CD4-positive, alpha-beta T cell (primary cell): ENCODE data around the gene EGLN1. TPM values are rescaled to one million over a fixed set of nuclear protein-coding genes. Genes with fewer than 3 reads are reported as not detected.

ENCODE experiments used
- ATAC-seq: fragments of 200-7000 bp; cut with Tn5 transposase; one replicate; pipeline ENCODE4 v1.10.0; 2022; ENCODE audit warnings: mild to moderate bottlenecking; ENCODE audit not compliant: poor library complexity
- CTCF ChIA-PET: fragments of 350-600 bp; sonication (Branson Sonifier 250); formaldehyde crosslinking; loops from one replicate; lab custom pipeline; 2021; ENCODE audit warnings: antibody characterized with exemption, inconsistent platforms; lab: Charles Lee
- POLR2A ChIA-PET: fragments of 350-600 bp; sonication (Branson Sonifier 250); formaldehyde crosslinking; loops from one replicate; lab custom pipeline; 2021; ENCODE audit warnings: antibody characterized with exemption, inconsistent platforms; lab: Charles Lee
- DNase-seq, 14 experiments: peaks; one replicate each; pipeline ENCODE4 v3.0.0-alpha.2; 2013 to 2020; ENCODE audit warnings: mixed read lengths in 2 of 14
- H3K27ac ChIP-seq, 2 donors: one replicate each; pipeline versions ENCODE4 v1.5.1 to v1.7.0; 2013; ENCODE audit warnings: low read length in 2 of 2, low read depth in 1 of 2, mild to moderate bottlenecking in 1 of 2
- H3K27me3 ChIP-seq, 2 experiments: 1 replicate in 1 of 2; 2 replicates in 1 of 2; pipeline versions ENCODE4 v1.6.1 to v1.7.0; 2013; ENCODE audit warnings: low read length in 2 of 2, control low read depth in 1 of 2, mild to moderate bottlenecking in 1 of 2, moderate library complexity in 1 of 2; ENCODE audit not compliant: insufficient read depth in 2 of 2, control insufficient read depth in 1 of 2
- H3K36me3 ChIP-seq: one replicate; pipeline ENCODE4 v1.6.1; 2013; ENCODE audit warnings: low read length, control low read depth; ENCODE audit not compliant: insufficient read depth
- H3K4me1 ChIP-seq: one replicate; pipeline ENCODE4 v1.6.1; 2013; ENCODE audit warnings: low read length, control low read depth; ENCODE audit not compliant: insufficient read depth
- H3K4me3 ChIP-seq: one replicate; pipeline ENCODE4 v1.5.1; 2013; ENCODE audit warnings: mild to moderate bottlenecking, low read length, moderate library complexity
- H3K9me3 ChIP-seq, 2 experiments: 1 replicate in 1 of 2; 2 replicates in 1 of 2; pipeline versions ENCODE4 v1.6.1 to v1.7.0; 2013; ENCODE audit warnings: low read length in 2 of 2, mild to moderate bottlenecking in 2 of 2, control low read depth in 1 of 2, moderate library complexity in 1 of 2; ENCODE audit not compliant: control insufficient read depth in 1 of 2, insufficient read depth in 1 of 2
- H3K27ac Mint-ChIP-seq: one replicate; pipeline ENCODE4 v1.8.0; 2020; ENCODE audit warnings: mixed read lengths
- H3K27me3 Mint-ChIP-seq: one replicate; pipeline ENCODE4 v1.8.0; 2021; ENCODE audit warnings: mixed read lengths
- H3K36me3 Mint-ChIP-seq: one replicate; pipeline ENCODE4 v1.8.0; 2021; ENCODE audit warnings: low read depth, mixed read lengths
- H3K4me1 Mint-ChIP-seq: one replicate; pipeline ENCODE4 v1.8.0; 2021; ENCODE audit warnings: low read depth, mixed read lengths
- H3K4me3 Mint-ChIP-seq: one replicate; pipeline ENCODE4 v1.8.0; 2020; ENCODE audit warnings: mild to moderate bottlenecking, mixed read lengths
- H3K9me3 Mint-ChIP-seq: one replicate; pipeline ENCODE4 v1.8.0; 2020; ENCODE audit warnings: mixed read lengths
- CTCF ChIP-seq: fragments of 200-600 bp; IDR thresholded peaks from one replicate; pipeline ENCODE4 v1.8.0; 2022; ENCODE audit warnings: antibody characterized with exemption, mild to moderate bottlenecking
- intact Hi-C, 2 experiments: fragments of 100-400 bp; cut with DNase I in 1 of 2; cut with micrococcal nuclease in 1 of 2; formaldehyde crosslinking; loops; one replicate each; pipeline versions ENCODE4 v1.15.1 to v1.9.0; 2023 to 2025; cut with DNase I, micrococcal nuclease
- total RNA-seq, 174 experiments: library from RNA in 2 of 174; stranded (reverse) in 2 of 174; gene quantifications; one replicate each; pipeline ENCODE4 v1.2.3 and lab custom pipeline; 2021 to 2026

Gene EGLN1
- total RNA-seq, 2 experiments from 2014 or later = 8.2 to 9.4 TPM

GRCh38 chr1:231322880-231323530 is 99.1 kb downstream of the EGLN1 start:
- TF ChIP-seq CTCF = no peak
- no peaks in the 10 kb centered on the region for H3K4me1 Mint-ChIP-seq
- DNase-seq (no peak), ATAC-seq (no peak)
- ChIA-PET POLR2A (no interaction called here), CTCF (no interaction called here)
- H3K4me1 ChIP-seq = no peaks in the 10 kb centered on the region
- H3K9me3 Mint-ChIP-seq = no peaks in the 10 kb centered on the region
- no peak overlapping the region for H3K4me3 ChIP-seq
- no peaks in the 10 kb centered on the region for H3K9me3 ChIP-seq
- no peaks in the 10 kb centered on the region for H3K27me3 Mint-ChIP-seq
- H3K36me3 Mint-ChIP-seq = no peaks in the 10 kb centered on the region
- H3K36me3 ChIP-seq = no peaks in the 10 kb centered on the region
- H3K4me3 Mint-ChIP-seq = no peak overlapping the region
- H3K27ac ChIP-seq = no peak overlapping the region
- no peak overlapping the region for H3K27ac Mint-ChIP-seq
- no peaks in the 10 kb centered on the region for H3K27me3 ChIP-seq
- intact Hi-C loops = no loop called here

GRCh38 chr1:231319080-231319479 is 103.0 kb downstream of the EGLN1 start:
- DNase-seq = no peak
- Mint-ChIP-seq H3K9me3 (no peaks in the 10 kb centered on the region), H3K27ac (no peak overlapping the region), H3K36me3 (no peaks in the 10 kb centered on the region), H3K4me1 (no peaks in the 10 kb centered on the region), H3K4me3 (no peak overlapping the region), H3K27me3 (no peaks in the 10 kb centered on the region)
- Histone ChIP-seq H3K9me3 (no peaks in the 10 kb centered on the region), H3K4me3 (no peak overlapping the region), H3K4me1 (no peaks in the 10 kb centered on the region), H3K27me3 (no peaks in the 10 kb centered on the region), H3K36me3 (no peaks in the 10 kb centered on the region), H3K27ac (no peak overlapping the region)
- CTCF ChIA-PET = no interaction called here
- no peak for TF ChIP-seq CTCF
- ATAC-seq = no peak
- intact Hi-C loops = no loop called here
- POLR2A ChIA-PET = no interaction called here

GRCh38 chr1:231318568-231318967 is 103.5 kb downstream of the EGLN1 start:
- no peak overlapping the region for H3K4me3 ChIP-seq
- ChIA-PET CTCF (no interaction called here), POLR2A (interaction anchor here (1.1 to 1.5 kb wide), 2 partner anchors 17 to 19 kb away, joined by 3 read pairs; partner anchors contain the start of genes EXOC8 and SPRTN)
- DNase-seq (no peak), ATAC-seq (no peak)
- TF ChIP-seq CTCF = no peak
- H3K4me1 Mint-ChIP-seq = no peaks in the 10 kb centered on the region
- H3K36me3 ChIP-seq = no peaks in the 10 kb centered on the region
- no peaks in the 10 kb centered on the region for H3K27me3 Mint-ChIP-seq
- no peaks in the 10 kb centered on the region for H3K9me3 Mint-ChIP-seq
- no peaks in the 10 kb centered on the region for H3K4me1 ChIP-seq
- no peaks in the 10 kb centered on the region for H3K36me3 Mint-ChIP-seq
- intact Hi-C loops = no loop called here
- H3K9me3 ChIP-seq = no peaks in the 10 kb centered on the region
- no peak overlapping the region for H3K4me3 Mint-ChIP-seq
- no peaks in the 10 kb centered on the region for H3K27me3 ChIP-seq
- no peak overlapping the region for H3K27ac Mint-ChIP-seq
- no peak overlapping the region for H3K27ac ChIP-seq
